ENCODE results near the gene SORCS2. TPM values are rescaled to one million over a fixed set of nuclear protein-coding genes. Genes with fewer than 3 reads are reported as not detected.

Gene SORCS2
- total RNA-seq, 8 experiments from 2014 or later: 1.8 to 14.0 (median 5.3) TPM

- no peak for ATAC-seq (replicated peaks in 6 of 8)
- WGBS, 10 experiments: 90% methylated on average over 4 of the region's 22 CpGs; no CpG with 5 or more reads in 9 of the 10 experiments
- in situ Hi-C loops (cut with MboI; ENCODE audit: low pct_unique_long_range_greater_than_20kb in 2 of 9, low sequenced_read_pairs in 9 of 9, unreplicated experiment in 9 of 9): no loop called here
- Histone ChIP-seq H3K4me3 (no peak overlapping the region), H3K27ac (no peak overlapping the region), H3K4me1 (replicated peaks in 1 of 2) (peaks cover 8% of the 10 kb centered on the region in 2 donors)
Measured at GRCh38 chr4:7330811-7331681, 138.7 kb downstream of the SORCS2 start.

- no peak for ATAC-seq (replicated peaks in 6 of 8)
- Histone ChIP-seq H3K4me1 (replicated peaks in 1 of 2) (peaks cover 8% of the 10 kb centered on the region in 2 donors), H3K27ac (no peak overlapping the region), H3K4me3 (no peak overlapping the region)
- in situ Hi-C loops (cut with MboI; ENCODE audit: low pct_unique_long_range_greater_than_20kb in 2 of 9, low sequenced_read_pairs in 9 of 9, unreplicated experiment in 9 of 9): no loop called here
- 40 to 100% (median 80%) methylated on average over 1 to 4 of the region's 11 CpGs; no CpG with 5 or more reads in 5 of the 10 experiments for WGBS, 10 experiments
Measured at GRCh38 chr4:7331682-7332000, 139.3 kb downstream of the SORCS2 start.

GRCh38 chr4:7332216-7333023 lies 140.1 kb downstream of the SORCS2 start:
- Histone ChIP-seq H3K27ac (no peak overlapping the region), H3K4me1 (replicated peaks in 1 of 2) (peaks cover 7 to 8% of the 10 kb centered on the region in 2 donors), H3K4me3 (no peak overlapping the region)
- in situ Hi-C loops (cut with MboI; ENCODE audit: low pct_unique_long_range_greater_than_20kb in 2 of 9, low sequenced_read_pairs in 9 of 9, unreplicated experiment in 9 of 9): no loop called here
- WGBS, 10 experiments: 56 to 85% (median 74%) methylated on average over 2 to 5 of the region's 15 CpGs; no CpG with 5 or more reads in 5 of the 10 experiments
- peak in 4 of 8 experiments; percentile 22 to 61 (median 26) for ATAC-seq (replicated peaks in 6 of 8)

- H3K4me3 ChIP-seq: no peak overlapping the region
- no peak overlapping the region for H3K27ac ChIP-seq
- no peak for ATAC-seq (replicated peaks in 6 of 8)
- WGBS, 10 experiments: 58 to 93% (median 82%) methylated on average over 1 to 8 of the region's 16 CpGs; no CpG with 5 or more reads in 6 of the 10 experiments
- H3K4me1 ChIP-seq (replicated peaks in 1 of 2): peaks cover 5 to 8% of the 10 kb centered on the region in 2 donors
- in situ Hi-C loops (cut with MboI; ENCODE audit: low pct_unique_long_range_greater_than_20kb in 2 of 9, low sequenced_read_pairs in 9 of 9, unreplicated experiment in 9 of 9): no loop called here
Measured at GRCh38 chr4:7333024-7333780, 140.9 kb downstream of the SORCS2 start.

GRCh38 chr4:7333801-7334421 lies 141.6 kb downstream of the SORCS2 start:
- in situ Hi-C loops (cut with MboI; ENCODE audit: low pct_unique_long_range_greater_than_20kb in 2 of 9, low sequenced_read_pairs in 9 of 9, unreplicated experiment in 9 of 9): no loop called here
- H3K27ac ChIP-seq: no peak overlapping the region
- no peak overlapping the region for H3K4me3 ChIP-seq
- peaks cover 5 to 8% of the 10 kb centered on the region in 2 donors for H3K4me1 ChIP-seq (replicated peaks in 1 of 2)
- ATAC-seq (replicated peaks in 6 of 8): no peak
- 67 to 100% (median 85%) methylated on average over 2 to 4 of the region's 16 CpGs; no CpG with 5 or more reads in 7 of the 10 experiments for WGBS, 10 experiments

- in situ Hi-C loops (cut with MboI; ENCODE audit: low pct_unique_long_range_greater_than_20kb in 2 of 9, low sequenced_read_pairs in 9 of 9, unreplicated experiment in 9 of 9): no loop called here
- no peak overlapping the region for H3K4me3 ChIP-seq
- H3K4me1 ChIP-seq (replicated peaks in 1 of 2): peaks cover 5 to 8% of the 10 kb centered on the region in 2 donors
- 80 to 100% (median 93%) methylated on average over 1 to 8 of the region's 17 CpGs; no CpG with 5 or more reads in 2 of the 10 experiments for WGBS, 10 experiments
- no peak for ATAC-seq (replicated peaks in 6 of 8)
- H3K27ac ChIP-seq: no peak overlapping the region
Measured at GRCh38 chr4:7334521-7335275, 142.4 kb downstream of the SORCS2 start.

GRCh38 chr4:7335344-7336066 lies 143.2 kb downstream of the SORCS2 start:
- no peak overlapping the region for H3K27ac ChIP-seq

GRCh38 chr4:7336067-7336569 lies 143.8 kb downstream of the SORCS2 start:
- in situ Hi-C loops (cut with MboI; ENCODE audit: low pct_unique_long_range_greater_than_20kb in 2 of 9, low sequenced_read_pairs in 9 of 9, unreplicated experiment in 9 of 9): no loop called here
- no peak overlapping the region for H3K27ac ChIP-seq
- 55 to 100% (median 63%) methylated on average over 1 to 6 of the region's 17 CpGs; no CpG with 5 or more reads in 7 of the 10 experiments for WGBS, 10 experiments
- no peak overlapping the region for H3K4me3 ChIP-seq
- peak in 1 of 8 experiments; percentile 2 for ATAC-seq (replicated peaks in 6 of 8)
- H3K4me1 ChIP-seq (replicated peaks in 1 of 2): peaks cover 5 to 8% of the 10 kb centered on the region in 2 donors

More at GRCh38 chr4:7335344-7336066, 143.2 kb downstream of the SORCS2 start:
- Histone ChIP-seq H3K4me3 (no peak overlapping the region), H3K4me1 (replicated peaks in 1 of 2) (peaks cover 5 to 8% of the 10 kb centered on the region in 2 donors)
- 13 to 64% (median 50%) methylated on average over 2 to 6 of the region's 24 CpGs; no CpG with 5 or more reads in 5 of the 10 experiments for WGBS, 10 experiments
- ATAC-seq (replicated peaks in 6 of 8): peak; percentile 56 to 89 (median 83)
- in situ Hi-C loops (cut with MboI; ENCODE audit: low pct_unique_long_range_greater_than_20kb in 2 of 9, low sequenced_read_pairs in 9 of 9, unreplicated experiment in 9 of 9): no loop called here

GRCh38 chr4:7336732-7337131 lies 144.4 kb downstream of the SORCS2 start:
- Histone ChIP-seq H3K4me1 (replicated peaks in 1 of 2) (peaks cover 5 to 8% of the 10 kb centered on the region in 2 donors), H3K4me3 (no peak overlapping the region), H3K27ac (no peak overlapping the region)
- in situ Hi-C loops (cut with MboI; ENCODE audit: low pct_unique_long_range_greater_than_20kb in 2 of 9, low sequenced_read_pairs in 9 of 9, unreplicated experiment in 9 of 9): no loop called here
- 60 to 100% (median 93%) methylated on average over 2 to 7 of the region's 14 CpGs; no CpG with 5 or more reads in 4 of the 10 experiments for WGBS, 10 experiments
- no peak for ATAC-seq (replicated peaks in 6 of 8)

GRCh38 chr4:7337196-7338058 lies 145.1 kb downstream of the SORCS2 start:
- H3K4me1 ChIP-seq (replicated peaks in 1 of 2): peaks cover 5 to 8% of the 10 kb centered on the region in 2 donors
- no peak overlapping the region for H3K27ac ChIP-seq
- ATAC-seq (replicated peaks in 6 of 8): no peak
- WGBS, 10 experiments: 0 to 96% (median 66%) methylated on average over 1 to 8 of the region's 22 CpGs; no CpG with 5 or more reads in 4 of the 10 experiments
- in situ Hi-C loops (cut with MboI; ENCODE audit: low pct_unique_long_range_greater_than_20kb in 2 of 9, low sequenced_read_pairs in 9 of 9, unreplicated experiment in 9 of 9): no loop called here
- H3K4me3 ChIP-seq: no peak overlapping the region

All from motor neuron (in vitro differentiated cells).